Adrenal gland (tissue), 5 donors: ENCODE data around the gene TMEM109.

Experiments
- POLR2A ChIP-seq, 2 donors: fragments of 450-650 bp; IDR thresholded peaks; one replicate each; pipeline ENCODE4 v1.6.1; 2017; ENCODE audit warnings: antibody characterized with exemption in 2 of 2, mild to moderate bottlenecking in 2 of 2, moderate library complexity in 1 of 2
- TF ChIP-seq, protein P1 (sequence below), 6 experiments: fragments of 450-650 bp in 4 of 6; fragments of 200-600 bp in 2 of 6; sonication (generic) in 1 of 6; IDR thresholded peaks; 1 replicate in 5 of 6; 2 replicates in 1 of 6; pipeline versions ENCODE4 v1.5.1 to v1.8.0; 2016 to 2021; ENCODE audit warnings: antibody characterized with exemption in 6 of 6, mild to moderate bottlenecking in 2 of 6, moderate library complexity in 1 of 6
- donor health status: DM: no; HTN: no; CAD: no.

DNA sequence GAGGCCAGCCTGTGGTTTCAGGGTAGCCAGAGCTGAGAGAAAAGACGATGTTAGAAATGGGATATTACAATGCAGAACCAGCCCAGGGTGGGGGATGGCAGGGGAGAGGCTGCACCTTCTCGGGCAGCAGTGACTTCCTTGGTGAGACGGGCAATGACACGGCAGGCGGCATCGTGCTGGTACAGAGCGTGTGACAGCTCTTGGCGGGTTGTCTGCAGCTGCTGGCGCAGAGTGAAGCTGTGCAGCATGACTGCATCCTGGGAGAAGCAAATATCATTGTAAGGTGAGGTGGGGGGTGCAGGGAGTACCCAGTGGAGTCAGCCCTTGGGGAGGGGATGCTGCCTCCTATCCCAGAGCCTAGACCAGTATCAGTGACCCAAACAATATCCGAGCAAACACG, 11.3 kb upstream of the TMEM109 start:
- TF ChIP-seq, protein P1, sequence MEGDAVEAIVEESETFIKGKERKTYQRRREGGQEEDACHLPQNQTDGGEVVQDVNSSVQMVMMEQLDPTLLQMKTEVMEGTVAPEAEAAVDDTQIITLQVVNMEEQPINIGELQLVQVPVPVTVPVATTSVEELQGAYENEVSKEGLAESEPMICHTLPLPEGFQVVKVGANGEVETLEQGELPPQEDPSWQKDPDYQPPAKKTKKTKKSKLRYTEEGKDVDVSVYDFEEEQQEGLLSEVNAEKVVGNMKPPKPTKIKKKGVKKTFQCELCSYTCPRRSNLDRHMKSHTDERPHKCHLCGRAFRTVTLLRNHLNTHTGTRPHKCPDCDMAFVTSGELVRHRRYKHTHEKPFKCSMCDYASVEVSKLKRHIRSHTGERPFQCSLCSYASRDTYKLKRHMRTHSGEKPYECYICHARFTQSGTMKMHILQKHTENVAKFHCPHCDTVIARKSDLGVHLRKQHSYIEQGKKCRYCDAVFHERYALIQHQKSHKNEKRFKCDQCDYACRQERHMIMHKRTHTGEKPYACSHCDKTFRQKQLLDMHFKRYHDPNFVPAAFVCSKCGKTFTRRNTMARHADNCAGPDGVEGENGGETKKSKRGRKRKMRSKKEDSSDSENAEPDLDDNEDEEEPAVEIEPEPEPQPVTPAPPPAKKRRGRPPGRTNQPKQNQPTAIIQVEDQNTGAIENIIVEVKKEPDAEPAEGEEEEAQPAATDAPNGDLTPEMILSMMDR (IDR thresholded peaks at IDR 0.05) = no peak
- no peak for TF ChIP-seq POLR2A (IDR thresholded peaks at IDR 0.05)
